GM19043 (cell line): ENCODE measurements around the gene MDH1.
"Not testable (repeated sequence)": the region's sequence is repeated elsewhere in the genome, so short reads cannot be mapped to it uniquely, and the experiment has no call there.

Experiments
- ATAC-seq: cut with Tn5 transposase; IDR thresholded peaks from one replicate; pipeline ENCODE4 v1.9.1; 2021; ENCODE audit warnings: low read depth; ENCODE audit not compliant: unreplicated experiment

The MDH1 gene

GRCh38 chr2:63587814-63588384, 864 bp upstream of the MDH1 start:
- no peak for ATAC-seq

- peak; percentile 4 for ATAC-seq
These were observed 590 bp downstream of the MDH1 start for GRCh38 chr2:63589148-63589958.

GRCh38 chr2:63590626-63591408, 2.1 kb downstream of the MDH1 start:
- no peak for ATAC-seq

- ATAC-seq = no peak
These were observed 2.9 kb downstream of the MDH1 start for GRCh38 chr2:63591566-63592175.

GRCh38 chr2:63594660-63595059, 5.9 kb downstream of the MDH1 start:
- no peak for ATAC-seq

- ATAC-seq = no peak
These were observed 7.7 kb downstream of the MDH1 start for GRCh38 chr2:63596401-63596883.

GRCh38 chr2:63598981-63599380, 10.2 kb downstream of the MDH1 start:
- ATAC-seq = no peak

- no peak for ATAC-seq
These were observed 12.2 kb downstream of the MDH1 start for GRCh38 chr2:63600881-63601460.

- ATAC-seq = no peak
These were observed 15.9 kb downstream of the MDH1 start for GRCh38 chr2:63604666-63605065.

- not testable (repeated sequence) for ATAC-seq
These were observed 20.1 kb downstream of the MDH1 start for GRCh38 chr2:63608865-63609264.

- ATAC-seq = no peak
These were observed 21.8 kb downstream of the MDH1 start for GRCh38 chr2:63610525-63610924.

- ATAC-seq = no peak
These were observed 24.7 kb downstream of the MDH1 start for GRCh38 chr2:63613391-63613901.

- no peak for ATAC-seq
These were observed 25.7 kb downstream of the MDH1 start for GRCh38 chr2:63614448-63614968.

- no peak for ATAC-seq
These were observed 26.5 kb downstream of the MDH1 start for GRCh38 chr2:63614983-63615945.

- no peak for ATAC-seq
These were observed 28.6 kb downstream of the MDH1 start for GRCh38 chr2:63617366-63617765.

GRCh38 chr2:63619328-63619727, 30.6 kb downstream of the MDH1 start:
- no peak for ATAC-seq

- no peak for ATAC-seq
These were observed 34.0 kb downstream of the MDH1 start for GRCh38 chr2:63622751-63623150.

- ATAC-seq = not testable (repeated sequence)
These were observed 35.0 kb downstream of the MDH1 start for GRCh38 chr2:63623763-63624162.

GRCh38 chr2:63627866-63628265, 39.1 kb downstream of the MDH1 start:
- ATAC-seq = no peak
